DMS153 treated with DMSO at 0.1 percent for 48 hours (cell line): ENCODE data around the gene NBL1.
"Not testable (repeated sequence)": the region's sequence is repeated elsewhere in the genome, so short reads cannot be mapped to it uniquely, and the experiment has no call there.

Experiments
- DNase-seq: peaks from one replicate; lab custom pipeline; 2025; ENCODE audit not compliant: unreplicated experiment; lab: John Stamatoyannopoulos, UW

The NBL1 gene

DNA sequence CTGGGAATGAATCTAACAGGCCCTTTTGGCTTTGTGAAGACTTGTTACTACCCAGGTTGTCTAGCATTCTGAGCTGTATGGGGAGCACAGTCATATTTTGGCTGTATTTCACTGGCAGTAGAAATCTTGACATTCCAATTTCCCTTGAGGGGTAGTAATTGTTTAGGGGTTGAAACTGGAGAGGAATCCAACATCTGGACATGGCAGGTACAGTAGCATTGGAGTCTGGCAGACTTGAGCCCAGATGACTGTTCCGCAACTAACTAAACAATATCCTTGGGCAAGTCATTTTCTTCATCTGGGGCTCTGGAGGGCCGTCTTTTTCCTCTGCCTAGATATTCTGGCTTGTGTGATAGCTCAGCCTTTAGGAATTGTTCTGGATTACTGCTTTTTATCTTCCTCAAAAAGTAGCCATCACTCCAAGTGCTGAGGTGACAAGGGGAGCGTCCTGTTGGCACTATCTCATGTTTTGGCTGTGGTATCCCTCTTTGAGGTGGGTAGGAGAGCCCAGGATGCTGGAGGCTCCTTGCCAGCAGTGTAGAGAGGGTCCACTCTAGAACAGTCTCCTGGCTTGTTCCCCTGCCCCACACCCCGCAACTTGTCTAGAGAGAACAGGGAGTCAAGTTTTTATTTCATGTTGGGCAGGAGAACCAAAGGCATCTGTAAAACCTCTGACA, 22.7 kb upstream of the NBL1 start:
- DNase-seq: no peak

DNA sequence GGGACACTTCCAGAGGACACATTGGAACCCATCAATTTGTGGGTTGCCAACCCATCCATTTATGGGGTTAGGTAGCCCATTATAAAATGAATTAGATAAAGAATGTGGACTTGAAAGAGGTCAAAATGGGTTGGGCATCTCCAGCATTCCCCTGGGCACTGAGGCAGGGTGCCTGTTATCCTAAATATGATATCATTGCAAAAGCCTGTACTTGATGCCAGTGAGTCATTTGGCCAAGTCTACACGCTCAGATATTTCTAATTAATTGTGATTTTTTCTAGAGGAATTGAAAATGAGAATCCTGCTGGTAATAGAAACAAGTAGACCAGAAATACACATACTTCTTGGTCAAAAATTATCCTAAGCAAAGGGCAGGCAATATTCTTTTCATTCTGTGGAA, 21.9 kb upstream of the NBL1 start:
- DNase-seq: no peak

- no peak for DNase-seq
Observed at GRCh38 chr1:19623523-19623922, 20.6 kb upstream of the NBL1 start.

- no peak for DNase-seq
Observed at GRCh38 chr1:19625291-19625937, 18.7 kb upstream of the NBL1 start.

DNA sequence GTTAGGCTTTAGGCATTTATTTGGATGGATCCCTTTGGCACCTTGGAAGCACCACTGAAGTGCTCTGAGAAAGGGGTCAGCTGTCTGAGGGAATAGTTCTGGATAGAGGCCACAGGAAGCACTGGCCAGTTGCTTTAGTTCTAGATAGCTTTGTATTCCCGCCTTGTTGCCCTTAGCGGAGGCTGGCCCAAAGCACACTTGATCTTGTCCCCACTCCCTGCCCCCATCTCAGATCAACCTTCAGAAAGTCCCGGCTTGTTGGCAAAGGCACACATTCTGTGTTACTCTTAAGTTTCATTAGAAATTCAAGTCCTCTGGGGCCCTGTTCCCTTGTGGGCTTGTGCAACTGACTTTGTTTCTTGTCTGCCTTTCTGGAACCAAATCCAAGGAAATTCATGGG, 15.2 kb upstream of the NBL1 start:
- no peak for DNase-seq

- DNase-seq: no peak
Observed at GRCh38 chr1:19629357-19629756, 14.8 kb upstream of the NBL1 start.

DNA sequence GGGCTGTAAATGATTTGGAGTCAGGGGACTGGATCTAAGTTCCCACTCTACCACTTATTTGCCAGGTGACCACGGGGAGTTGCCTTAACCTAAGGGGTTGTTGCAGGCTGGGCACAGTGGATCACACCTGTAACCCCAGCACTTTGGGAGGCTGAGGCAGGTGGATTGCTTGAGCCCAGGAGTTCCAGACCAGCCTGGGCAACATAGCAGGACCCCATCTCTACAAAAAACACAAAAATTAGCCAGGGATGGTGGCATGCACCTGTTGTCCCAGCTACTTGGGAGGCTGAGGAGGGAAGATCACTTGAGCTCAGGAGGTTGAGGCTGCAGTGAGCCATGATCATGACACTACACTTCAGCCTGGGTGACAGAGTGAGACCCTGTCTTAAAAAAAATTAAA, 13.9 kb upstream of the NBL1 start:
- DNase-seq: not testable (repeated sequence)

DNA sequence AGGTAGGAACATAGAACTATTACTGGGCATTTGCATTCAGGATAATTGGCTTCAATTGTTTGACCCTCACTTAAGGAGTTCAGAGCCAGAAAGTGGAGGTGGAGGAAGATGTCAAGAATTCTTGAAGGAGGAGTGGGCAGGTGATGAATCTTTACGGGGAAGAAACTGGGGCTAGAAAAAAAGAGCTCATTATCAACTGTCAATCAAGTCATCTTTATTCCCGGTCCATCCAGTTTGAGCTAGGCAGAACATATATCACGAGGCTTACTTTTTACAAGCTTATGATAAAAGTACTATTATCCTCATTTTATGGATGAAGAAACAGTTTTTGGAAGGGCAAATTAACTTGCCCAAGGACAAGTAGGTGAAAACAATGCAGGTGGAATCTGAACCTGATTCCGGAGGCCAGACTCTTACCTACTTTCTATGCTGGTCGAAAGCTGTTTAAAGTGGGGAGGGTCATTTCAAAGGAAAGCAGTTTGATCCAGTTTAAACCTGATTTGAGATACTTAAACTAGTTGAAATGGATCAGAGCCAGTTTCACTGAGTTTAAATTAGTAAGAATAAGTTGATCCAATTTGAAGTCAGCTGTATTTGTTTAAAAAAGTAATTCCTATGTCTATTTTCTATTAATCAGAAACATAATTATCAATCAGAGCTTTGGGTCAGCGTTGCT, 13.3 kb upstream of the NBL1 start:
- no peak for DNase-seq

DNA sequence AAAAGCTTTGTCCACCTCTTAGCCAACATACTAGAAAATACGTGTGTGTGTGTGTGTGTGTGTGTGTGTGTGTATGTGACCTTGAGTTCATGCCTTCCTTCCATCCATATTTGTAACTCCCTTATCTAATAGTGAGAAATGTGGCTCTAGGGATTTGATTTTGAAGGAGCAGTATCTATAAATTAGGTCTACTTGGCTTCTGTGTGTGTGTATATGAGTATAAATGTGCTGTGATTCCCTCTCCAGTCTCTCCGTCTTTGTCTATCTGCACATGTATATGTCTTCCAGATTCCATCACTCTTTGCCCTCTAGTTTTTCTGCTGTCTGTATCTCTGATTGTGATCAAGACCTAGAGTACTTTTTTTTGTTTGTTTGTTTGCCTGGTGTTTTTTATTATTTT, 11.9 kb upstream of the NBL1 start:
- DNase-seq: no peak

- no peak for DNase-seq
Observed at GRCh38 chr1:19633106-19633505, 11.0 kb upstream of the NBL1 start.

GRCh38 chr1:19635064-19635463, 9.0 kb upstream of the NBL1 start:
- not testable (repeated sequence) for DNase-seq

- DNase-seq: no peak
Observed at GRCh38 chr1:19635646-19636045, 8.5 kb upstream of the NBL1 start.

DNA sequence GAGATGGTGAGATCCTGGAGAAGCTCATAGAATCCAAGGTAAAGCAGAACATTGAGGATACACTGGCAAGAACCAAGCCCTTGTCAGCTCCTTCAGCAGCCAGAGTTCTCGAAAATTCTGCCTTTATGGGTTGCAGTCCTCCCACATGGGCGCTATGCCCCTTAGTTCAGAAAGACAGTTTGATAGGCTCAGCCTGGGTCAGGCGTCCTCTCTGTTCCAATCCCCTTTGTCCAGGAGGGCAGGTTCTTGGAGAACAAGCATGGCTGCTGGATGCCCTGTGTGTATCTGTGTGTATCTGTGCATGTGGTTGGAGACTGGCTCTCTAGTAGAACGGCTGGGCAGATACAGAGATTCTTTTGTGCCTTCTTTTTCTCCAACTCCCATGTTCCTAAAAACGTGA, 8.0 kb upstream of the NBL1 start:
- no peak for DNase-seq

DNA sequence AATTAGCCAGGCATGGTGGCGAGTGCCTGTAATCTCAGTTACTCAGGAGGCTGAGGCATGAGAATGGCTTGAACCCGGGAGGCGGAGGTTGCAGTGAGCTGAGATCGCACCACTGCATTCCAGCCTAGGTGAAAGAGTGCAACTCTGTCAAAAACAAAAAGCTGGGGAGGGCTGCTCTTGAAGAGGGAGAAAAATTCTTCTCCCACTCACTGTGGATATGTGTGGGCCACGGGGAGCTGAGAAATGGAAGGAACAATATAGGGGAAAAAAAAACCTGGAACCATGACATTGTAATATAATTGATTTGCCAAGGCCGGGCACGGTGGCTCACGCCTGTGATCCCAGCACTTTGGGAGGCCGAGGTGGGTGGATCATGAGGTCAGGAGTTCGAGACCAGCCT, 7.4 kb upstream of the NBL1 start:
- not testable (repeated sequence) for DNase-seq

DNA sequence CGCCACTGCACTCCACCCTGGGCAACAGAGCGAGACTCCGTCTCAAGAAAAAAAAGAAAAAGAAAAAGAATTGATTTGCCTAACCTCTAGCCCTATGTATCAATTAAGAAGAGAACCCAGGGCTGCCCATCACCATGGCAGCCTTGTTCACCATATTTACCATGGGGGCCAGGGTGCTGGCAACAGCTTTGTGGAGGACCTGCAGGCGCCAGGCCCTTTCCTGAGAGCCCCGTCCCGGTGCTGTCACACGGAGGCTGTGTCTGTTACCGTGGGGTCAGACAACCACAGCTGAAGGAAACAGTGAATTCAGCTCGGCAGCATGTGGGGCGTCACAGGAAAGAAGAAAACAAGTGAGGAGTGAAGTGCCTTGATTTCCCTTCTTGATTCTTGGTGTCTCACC, 6.5 kb upstream of the NBL1 start:
- no peak for DNase-seq

DNA sequence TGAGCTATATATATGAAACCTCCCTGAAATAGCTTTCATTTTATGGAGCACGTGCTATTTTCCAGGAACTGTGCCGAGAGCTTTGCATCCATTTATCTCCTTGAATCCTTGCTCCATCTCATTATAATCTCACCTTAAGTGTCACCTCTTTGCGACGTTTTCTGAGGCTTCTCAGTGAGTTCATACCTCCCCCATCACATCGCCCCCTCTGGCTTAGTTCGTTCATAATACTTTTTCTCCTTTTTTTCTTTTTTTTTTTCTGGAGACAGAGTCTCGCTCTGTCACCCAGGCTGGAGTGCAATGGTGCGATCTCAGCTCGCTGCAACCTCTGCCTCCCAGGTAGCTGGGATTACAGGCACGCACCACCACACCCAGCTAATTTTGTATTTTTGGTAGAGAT, 4.9 kb upstream of the NBL1 start:
- not testable (repeated sequence) for DNase-seq

DNA sequence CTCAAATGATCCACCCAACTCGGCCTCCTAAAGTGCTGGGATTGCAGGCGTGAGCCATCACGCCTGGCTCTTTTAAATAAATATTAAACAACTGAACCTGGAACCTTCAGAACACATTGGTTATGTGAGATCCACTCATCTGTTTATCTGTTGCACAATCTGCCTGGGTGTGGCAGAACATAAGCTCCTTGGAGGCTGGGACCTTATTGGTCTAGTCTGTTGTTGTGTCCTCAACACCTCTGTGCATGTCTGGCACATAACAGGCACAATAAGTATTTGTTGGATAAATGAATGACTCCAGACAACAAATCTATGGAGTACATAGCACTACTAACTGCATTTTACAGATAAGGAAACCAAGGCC, 4.1 kb upstream of the NBL1 start:
- no peak for DNase-seq

- DNase-seq: no peak
Observed at GRCh38 chr1:19640363-19641316, 3.5 kb upstream of the NBL1 start.

DNA sequence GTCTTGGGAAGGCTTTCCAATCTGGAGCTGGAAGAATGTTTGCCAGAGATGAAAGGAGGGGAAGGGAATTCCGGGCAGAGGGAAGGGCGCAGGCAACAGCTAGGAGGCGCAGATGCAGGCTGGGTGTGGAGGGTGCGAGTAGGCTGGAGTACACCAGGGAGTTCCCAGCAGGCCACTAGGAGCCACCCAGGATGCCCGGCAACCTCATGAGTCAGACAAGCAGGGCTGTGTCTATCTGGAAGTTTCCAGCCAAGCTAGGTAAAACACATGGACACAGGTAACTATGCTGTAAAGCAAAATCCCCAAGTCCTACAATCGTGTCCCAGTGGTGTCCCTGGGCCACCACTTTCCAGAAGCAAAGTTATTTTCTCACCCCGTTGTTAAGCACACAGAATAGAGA, 990 bp upstream of the NBL1 start:
- DNase-seq: peak; percentile 30

DNA sequence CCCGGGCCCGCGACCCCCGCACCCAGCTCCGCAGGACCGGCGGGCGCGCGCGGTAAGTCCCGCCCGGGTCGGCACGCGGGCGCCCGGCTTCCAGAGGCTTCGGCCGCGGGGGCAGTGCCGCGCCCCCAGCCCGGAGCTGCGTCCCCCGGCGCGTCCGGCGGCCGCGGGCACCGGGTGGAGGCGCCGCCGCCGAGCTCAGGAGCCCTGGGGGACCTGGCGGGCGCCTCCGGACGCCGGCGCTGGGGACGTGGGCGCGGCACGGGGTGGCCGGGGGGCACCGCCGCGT, 227 bp downstream of the NBL1 start:
- no peak for DNase-seq

DNA sequence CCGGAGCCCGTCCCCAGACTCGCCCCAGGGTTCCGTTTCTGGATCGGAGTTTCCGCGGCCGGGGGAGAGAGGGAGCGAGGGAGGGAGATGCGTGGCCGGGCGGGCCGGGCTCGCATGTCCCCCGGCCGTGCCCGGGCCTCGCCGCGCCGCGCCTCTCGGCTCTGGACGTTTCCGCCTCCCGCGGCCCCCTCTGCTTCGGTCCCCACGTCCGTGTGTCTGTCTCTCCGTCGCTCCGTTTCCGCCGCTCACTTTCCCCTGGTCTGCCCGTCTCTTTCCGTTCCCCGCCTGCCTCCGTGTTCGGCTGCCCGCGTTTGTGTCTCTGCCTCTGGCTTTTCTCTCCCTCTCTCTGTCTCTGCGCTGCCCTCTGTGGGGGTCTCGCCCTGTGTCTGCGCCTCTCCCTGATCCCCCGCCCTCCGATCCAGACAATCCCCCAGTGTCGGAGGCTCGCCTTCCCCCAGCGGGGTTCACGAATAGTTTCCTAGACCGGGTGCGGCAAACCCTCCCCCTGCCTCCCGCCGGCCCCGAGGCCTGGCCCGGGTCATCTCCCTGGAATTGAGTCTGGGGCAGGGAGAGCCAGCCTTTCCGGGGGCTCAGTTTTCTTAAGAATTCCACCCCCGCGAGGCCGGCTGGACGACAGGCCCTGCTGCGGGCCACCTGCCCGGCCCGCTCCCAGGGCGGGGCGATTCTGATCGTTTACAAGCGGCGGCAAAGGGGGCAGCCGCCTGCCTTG, 735 bp downstream of the NBL1 start:
- peak; percentile 8 for DNase-seq
